GM21423 (cell line): ENCODE results near the gene LRCH1.

Experiments
- ATAC-seq: cut with Tn5 transposase; IDR thresholded peaks from one replicate; pipeline ENCODE4 v1.9.1; 2021; ENCODE audit warnings: mild to moderate bottlenecking, moderate library complexity; ENCODE audit not compliant: unreplicated experiment

The LRCH1 gene

GRCh38 chr13:46612267-46612666 is 59.3 kb downstream of the LRCH1 start:
- ATAC-seq = no peak

- ATAC-seq = no peak
Observed at GRCh38 chr13:46613409-46614049, 60.6 kb downstream of the LRCH1 start.

GRCh38 chr13:46614582-46614981 is 61.6 kb downstream of the LRCH1 start:
- no peak for ATAC-seq

- ATAC-seq = no peak
Observed at GRCh38 chr13:46615888-46616531, 63.0 kb downstream of the LRCH1 start.

- ATAC-seq = no peak
Observed at GRCh38 chr13:46617229-46617721, 64.3 kb downstream of the LRCH1 start.

- ATAC-seq = no peak
Observed at GRCh38 chr13:46617885-46618284, 64.9 kb downstream of the LRCH1 start.

- no peak for ATAC-seq
Observed at GRCh38 chr13:46618694-46619254, 65.8 kb downstream of the LRCH1 start.

GRCh38 chr13:46620029-46620428 is 67.1 kb downstream of the LRCH1 start:
- ATAC-seq = no peak

GRCh38 chr13:46620471-46620870 is 67.5 kb downstream of the LRCH1 start:
- no peak for ATAC-seq

GRCh38 chr13:46621133-46621532 is 68.2 kb downstream of the LRCH1 start:
- no peak for ATAC-seq

GRCh38 chr13:46621792-46622629 is 69.0 kb downstream of the LRCH1 start:
- no peak for ATAC-seq

- ATAC-seq = no peak
Observed at GRCh38 chr13:46622630-46623256, 69.8 kb downstream of the LRCH1 start.

- no peak for ATAC-seq
Observed at GRCh38 chr13:46624353-46624752, 71.4 kb downstream of the LRCH1 start.

- ATAC-seq = no peak
Observed at GRCh38 chr13:46624821-46625220, 71.9 kb downstream of the LRCH1 start.

GRCh38 chr13:46627462-46627861 is 74.5 kb downstream of the LRCH1 start:
- ATAC-seq = no peak

GRCh38 chr13:46628622-46629365 is 75.8 kb downstream of the LRCH1 start:
- ATAC-seq = no peak

- no peak for ATAC-seq
Observed at GRCh38 chr13:46629811-46630413, 76.9 kb downstream of the LRCH1 start.

GRCh38 chr13:46630431-46631178 is 77.6 kb downstream of the LRCH1 start:
- no peak for ATAC-seq

GRCh38 chr13:46631179-46631542 is 78.2 kb downstream of the LRCH1 start:
- ATAC-seq = no peak
